ENCODE data around the gene IFNAR1. TPM values are rescaled to one million over a fixed set of nuclear protein-coding genes. Genes with fewer than 3 reads are reported as not detected.

The IFNAR1 gene
- total RNA-seq, 1 experiment from 2014 or later, result 14.2 TPM

- Mint-ChIP-seq H3K36me3 (ENCODE audit: insufficient read depth in 1 of 3, low read depth in 3 of 3) (peaks cover 0 to 5% (median 3%) of the 10 kb centered on the region in 3 experiments; a peak in 3 of 7 replicates), H3K9me3 (peaks cover 4 to 5% of the 10 kb centered on the region in 2 experiments; a peak in 4 of 5 replicates), H3K4me1 (no peaks in the 10 kb centered on the region), H3K4me3 (no peak overlapping the region), H3K27me3 (ENCODE audit: low read depth) (no peaks in the 10 kb centered on the region; the same call in 1 of the 2 replicates), H3K27ac (no peak overlapping the region)
- Histone ChIP-seq H3K79me1 (ENCODE audit: insufficient read depth, low read depth, low read length, poor library complexity, severe bottlenecking) (no peaks in the 10 kb centered on the region), H3K27me3 (ENCODE audit: insufficient read depth, low read length) (no peaks in the 10 kb centered on the region), H3K79me2 (ENCODE audit: insufficient read depth, low read length) (no peaks in the 10 kb centered on the region), H3T11ph (ENCODE audit: low read length) (no peak overlapping the region), H2AFZ (ENCODE audit: low read length) (no peak overlapping the region), H3K23ac (ENCODE audit: insufficient read length, low read depth, low read length) (no peak overlapping the region), H2BK20ac (ENCODE audit: low read depth, low read length, poor library complexity, severe bottlenecking) (no peak overlapping the region), H4K5ac (ENCODE audit: insufficient read length, low read depth, low read length) (no peak overlapping the region), H3K4me1 (ENCODE audit: insufficient read depth, low read length) (no peaks in the 10 kb centered on the region), H3K9me3 (ENCODE audit: control insufficient read depth, low read depth, low read length) (no peaks in the 10 kb centered on the region), H2BK12ac (ENCODE audit: insufficient read length, low read depth, low read length) (no peak overlapping the region), H2BK15ac (ENCODE audit: low read depth, low read length) (no peak overlapping the region), H3K27ac (ENCODE audit: insufficient read length, low read depth, low read length) (no peak overlapping the region), H3K23me2 (ENCODE audit: insufficient read length, low read depth, low read length, poor library complexity, severe bottlenecking) (no peaks in the 10 kb centered on the region), H3K56ac (ENCODE audit: insufficient read length, low read depth, low read length) (no peak overlapping the region), H3K18ac (ENCODE audit: insufficient read length, low read depth, low read length) (no peak overlapping the region), H3K14ac (ENCODE audit: insufficient read depth, low read length) (no peak overlapping the region), H2AK5ac (ENCODE audit: insufficient read length, low read length) (no peak overlapping the region), H4K8ac (replicated peaks; ENCODE audit: insufficient read length, low read depth, low read length) (no peak overlapping the region), H3K4me2 (ENCODE audit: insufficient read depth, insufficient read length, low read length) (no peak overlapping the region), H4K91ac (ENCODE audit: insufficient read length, low read depth, low read length) (no peak overlapping the region), H3K4ac (ENCODE audit: low read depth, low read length) (no peak overlapping the region), H3K9ac (ENCODE audit: extremely low read depth, insufficient read length, low read length) (no peak overlapping the region), H2BK5ac (ENCODE audit: insufficient read length, low read length) (no peak overlapping the region), H2BK120ac (ENCODE audit: low read depth, low read length, poor library complexity, severe bottlenecking) (no peak overlapping the region), H4K20me1 (ENCODE audit: control insufficient read depth, insufficient read depth, insufficient read length) (no peaks in the 10 kb centered on the region)
- WGBS (ENCODE audit: extremely low coverage, insufficient read length, low lambda C conversion rate), result no CpG with 5 or more reads among the region's 2 CpGs
- TF ChIP-seq, protein P1, sequence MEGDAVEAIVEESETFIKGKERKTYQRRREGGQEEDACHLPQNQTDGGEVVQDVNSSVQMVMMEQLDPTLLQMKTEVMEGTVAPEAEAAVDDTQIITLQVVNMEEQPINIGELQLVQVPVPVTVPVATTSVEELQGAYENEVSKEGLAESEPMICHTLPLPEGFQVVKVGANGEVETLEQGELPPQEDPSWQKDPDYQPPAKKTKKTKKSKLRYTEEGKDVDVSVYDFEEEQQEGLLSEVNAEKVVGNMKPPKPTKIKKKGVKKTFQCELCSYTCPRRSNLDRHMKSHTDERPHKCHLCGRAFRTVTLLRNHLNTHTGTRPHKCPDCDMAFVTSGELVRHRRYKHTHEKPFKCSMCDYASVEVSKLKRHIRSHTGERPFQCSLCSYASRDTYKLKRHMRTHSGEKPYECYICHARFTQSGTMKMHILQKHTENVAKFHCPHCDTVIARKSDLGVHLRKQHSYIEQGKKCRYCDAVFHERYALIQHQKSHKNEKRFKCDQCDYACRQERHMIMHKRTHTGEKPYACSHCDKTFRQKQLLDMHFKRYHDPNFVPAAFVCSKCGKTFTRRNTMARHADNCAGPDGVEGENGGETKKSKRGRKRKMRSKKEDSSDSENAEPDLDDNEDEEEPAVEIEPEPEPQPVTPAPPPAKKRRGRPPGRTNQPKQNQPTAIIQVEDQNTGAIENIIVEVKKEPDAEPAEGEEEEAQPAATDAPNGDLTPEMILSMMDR (conservative IDR thresholded peaks at IDR 0.05), result no peak
- no peak for DNase-seq
Observed at GRCh38 chr21:33278721-33279120, 46.0 kb upstream of the IFNAR1 start.
